LNCaP clone FGC (cell line): ENCODE results near the gene TOP2A.

Experiments
- DNase-seq: peaks from one replicate; pipeline ENCODE4 v3.0.0-alpha.2; 2011; ENCODE audit warnings: low read depth
- H3K4me3 ChIP-seq: 2 replicates; pipeline ENCODE4 v1.5.1; 2011; ENCODE audit warnings: mild to moderate bottlenecking, low read depth, low read length, control low read depth
- TF ChIP-seq, protein P1 (sequence below): IDR thresholded peaks from 2 replicates; pipeline ENCODE4 v1.5.1; 2012; ENCODE audit warnings: mild to moderate bottlenecking; ENCODE audit not compliant: control insufficient read depth, insufficient read depth; ENCODE audit errors: extremely low read depth

Gene TOP2A

GRCh38 chr17:40451420-40451819 is 33.7 kb upstream of the TOP2A start:
- no peak overlapping the region for H3K4me3 ChIP-seq
- TF ChIP-seq, protein P1, sequence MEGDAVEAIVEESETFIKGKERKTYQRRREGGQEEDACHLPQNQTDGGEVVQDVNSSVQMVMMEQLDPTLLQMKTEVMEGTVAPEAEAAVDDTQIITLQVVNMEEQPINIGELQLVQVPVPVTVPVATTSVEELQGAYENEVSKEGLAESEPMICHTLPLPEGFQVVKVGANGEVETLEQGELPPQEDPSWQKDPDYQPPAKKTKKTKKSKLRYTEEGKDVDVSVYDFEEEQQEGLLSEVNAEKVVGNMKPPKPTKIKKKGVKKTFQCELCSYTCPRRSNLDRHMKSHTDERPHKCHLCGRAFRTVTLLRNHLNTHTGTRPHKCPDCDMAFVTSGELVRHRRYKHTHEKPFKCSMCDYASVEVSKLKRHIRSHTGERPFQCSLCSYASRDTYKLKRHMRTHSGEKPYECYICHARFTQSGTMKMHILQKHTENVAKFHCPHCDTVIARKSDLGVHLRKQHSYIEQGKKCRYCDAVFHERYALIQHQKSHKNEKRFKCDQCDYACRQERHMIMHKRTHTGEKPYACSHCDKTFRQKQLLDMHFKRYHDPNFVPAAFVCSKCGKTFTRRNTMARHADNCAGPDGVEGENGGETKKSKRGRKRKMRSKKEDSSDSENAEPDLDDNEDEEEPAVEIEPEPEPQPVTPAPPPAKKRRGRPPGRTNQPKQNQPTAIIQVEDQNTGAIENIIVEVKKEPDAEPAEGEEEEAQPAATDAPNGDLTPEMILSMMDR: no peak
- DNase-seq: no peak

- no peak for DNase-seq
- TF ChIP-seq, protein P1: peak; percentile 52
- H3K4me3 ChIP-seq: no peak overlapping the region
Measured at GRCh38 chr17:40450175-40450574, 32.5 kb upstream of the TOP2A start.

GRCh38 chr17:40448639-40449261 is 31.1 kb upstream of the TOP2A start:
- peak; percentile 61 for DNase-seq

DNA sequence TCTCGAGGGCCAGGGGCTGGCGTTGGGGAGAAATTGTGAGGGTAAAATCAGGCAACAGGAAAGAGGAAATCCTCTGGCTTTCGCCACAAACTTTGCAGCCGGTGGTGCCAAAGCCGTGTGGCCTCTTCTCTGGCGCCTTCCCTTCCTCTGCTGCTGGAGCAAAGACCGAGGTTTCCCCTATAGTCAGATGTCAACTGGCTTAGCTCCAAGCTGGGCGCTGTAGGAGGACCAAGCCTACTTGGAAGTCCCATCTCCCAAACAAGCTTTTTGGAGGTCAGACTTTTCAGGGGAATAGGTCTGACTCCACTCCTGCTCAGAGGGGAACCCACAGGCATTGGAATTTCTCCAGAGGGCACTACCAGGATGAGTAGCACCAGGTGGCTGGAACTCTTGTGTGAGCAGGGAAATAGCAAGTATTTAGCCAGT is 30.5 kb upstream of the TOP2A start:
- TF ChIP-seq, protein P1: no peak
- no peak overlapping the region for H3K4me3 ChIP-seq
- no peak for DNase-seq

More at GRCh38 chr17:40448639-40449261, 31.1 kb upstream of the TOP2A start:
- no peak overlapping the region for H3K4me3 ChIP-seq
- TF ChIP-seq, protein P1: no peak

DNA sequence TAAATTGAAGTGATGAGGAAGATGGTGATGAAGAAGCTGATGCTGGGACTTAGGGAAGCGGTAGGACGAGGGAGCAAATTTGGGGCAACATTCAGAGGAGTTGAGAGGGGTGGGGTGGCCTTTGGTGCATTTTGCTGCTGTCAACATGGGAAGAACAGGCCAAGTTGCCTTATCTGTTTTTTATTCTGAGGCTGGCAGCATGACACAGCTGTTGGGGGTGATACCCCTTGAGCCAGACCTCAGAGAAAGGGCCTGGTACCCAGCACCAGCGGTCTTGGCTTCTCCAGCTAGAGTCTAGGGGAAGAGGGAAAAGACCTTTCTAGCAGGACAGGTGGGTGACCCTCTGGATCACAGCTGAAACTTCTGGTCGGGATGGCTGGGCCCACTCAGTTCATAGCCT is 30.1 kb upstream of the TOP2A start:
- TF ChIP-seq, protein P1: no peak
- no peak for DNase-seq
- H3K4me3 ChIP-seq: no peak overlapping the region

GRCh38 chr17:40447148-40447644 is 29.5 kb upstream of the TOP2A start:
- no peak overlapping the region for H3K4me3 ChIP-seq
- TF ChIP-seq, protein P1: no peak
- DNase-seq: no peak
